HG03039 (cell line): ENCODE measurements around the gene FRMPD4.

Source experiments
- ATAC-seq: cut with Tn5 transposase; IDR thresholded peaks from one replicate; pipeline ENCODE4 v1.9.1; 2021; ENCODE audit warnings: mild to moderate bottlenecking, moderate library complexity; ENCODE audit not compliant: unreplicated experiment

FRMPD4 gene

DNA sequence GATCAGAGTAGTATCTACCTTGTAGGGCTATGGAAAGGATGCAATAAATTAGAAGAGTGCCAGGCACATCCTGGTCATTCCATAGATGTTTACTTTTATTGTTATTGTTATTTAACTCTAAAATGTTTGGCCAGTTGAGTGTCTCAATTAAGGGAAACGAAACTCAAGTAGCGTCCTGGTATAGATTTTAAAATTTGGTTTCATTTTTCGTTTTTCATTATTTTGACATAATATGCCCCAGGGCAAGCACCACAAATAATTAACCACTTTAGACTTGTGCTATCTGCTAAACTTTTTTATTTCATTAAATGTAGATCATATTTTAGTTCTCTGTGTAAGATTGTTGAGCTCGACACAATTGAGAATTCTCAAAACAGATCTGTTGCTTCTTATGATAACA, 473.2 kb downstream of the FRMPD4 start:
- no peak for ATAC-seq

DNA sequence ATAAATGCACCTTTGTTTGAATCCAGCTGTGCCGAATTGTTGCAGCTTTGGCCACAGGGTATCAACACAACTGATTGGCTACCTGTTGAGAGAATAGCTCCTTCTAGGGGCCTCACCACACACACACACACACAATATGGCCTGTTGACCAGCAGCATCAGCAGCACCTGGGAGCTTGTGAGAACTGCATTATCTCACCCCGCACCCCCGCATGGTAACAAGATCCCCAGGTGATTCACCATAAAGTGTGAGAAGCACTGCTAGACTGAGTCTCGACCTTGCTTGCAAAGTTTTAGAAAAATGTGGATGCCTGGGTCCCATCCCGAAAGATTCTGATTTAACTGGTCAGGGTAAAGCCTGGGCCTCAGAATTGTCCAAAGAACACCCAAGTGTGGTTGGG, 476.0 kb downstream of the FRMPD4 start:
- ATAC-seq, result no peak

DNA sequence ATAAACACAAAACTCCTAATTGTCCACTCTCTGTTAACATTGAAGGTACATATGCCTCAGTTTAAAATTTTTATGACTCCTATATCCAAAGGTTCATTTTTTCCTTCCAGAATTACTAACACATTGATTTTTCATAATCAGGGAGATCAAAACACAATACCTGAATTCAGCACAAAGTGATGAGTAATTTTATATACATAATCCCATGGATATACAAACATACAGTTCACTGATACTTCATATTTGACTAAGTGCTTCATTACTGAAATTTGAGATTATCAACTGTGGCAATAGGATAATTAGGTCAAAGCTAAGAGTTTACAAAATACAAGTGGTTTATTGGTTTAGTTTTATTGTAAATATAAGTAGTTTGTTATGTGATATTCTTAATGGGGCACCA, 476.8 kb downstream of the FRMPD4 start:
- ATAC-seq, result no peak

DNA sequence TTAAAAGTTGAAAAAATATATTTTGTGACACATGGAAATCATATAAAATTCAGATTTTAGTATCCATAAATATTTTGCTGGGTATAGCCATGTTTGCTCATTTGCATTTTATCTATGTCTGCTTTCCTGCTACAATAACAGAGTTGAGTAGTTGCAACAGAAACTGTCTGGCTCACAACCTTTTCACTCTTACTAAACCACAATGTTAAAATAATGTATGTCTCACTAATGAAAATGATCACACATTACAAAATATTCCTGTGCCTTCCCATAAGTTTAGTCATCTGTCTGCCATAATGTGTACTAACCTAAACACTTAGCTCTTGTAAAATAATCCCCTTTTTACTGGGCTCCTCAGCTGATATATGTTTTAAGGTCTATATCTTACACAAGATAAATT, 479.0 kb downstream of the FRMPD4 start:
- no peak for ATAC-seq

DNA sequence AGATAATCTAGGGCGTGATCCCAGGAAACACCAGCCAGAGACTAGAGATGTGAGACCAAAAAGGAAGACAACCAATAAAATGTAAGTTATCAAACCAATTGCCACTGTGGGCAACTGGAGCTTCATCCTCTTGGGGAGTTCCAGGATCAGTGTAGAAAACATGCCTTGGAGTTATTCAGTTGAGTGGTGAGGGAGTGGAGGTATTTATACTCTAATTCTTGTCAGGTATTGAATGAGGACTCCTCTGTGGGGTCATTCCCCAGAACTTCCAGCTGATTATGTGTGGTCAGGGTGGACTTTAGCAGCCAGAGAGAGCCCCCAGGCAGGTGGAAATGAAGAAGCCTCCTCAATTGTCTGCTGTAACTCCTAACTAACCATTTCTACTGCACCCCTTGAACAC, 509.0 kb downstream of the FRMPD4 start:
- no peak for ATAC-seq

DNA sequence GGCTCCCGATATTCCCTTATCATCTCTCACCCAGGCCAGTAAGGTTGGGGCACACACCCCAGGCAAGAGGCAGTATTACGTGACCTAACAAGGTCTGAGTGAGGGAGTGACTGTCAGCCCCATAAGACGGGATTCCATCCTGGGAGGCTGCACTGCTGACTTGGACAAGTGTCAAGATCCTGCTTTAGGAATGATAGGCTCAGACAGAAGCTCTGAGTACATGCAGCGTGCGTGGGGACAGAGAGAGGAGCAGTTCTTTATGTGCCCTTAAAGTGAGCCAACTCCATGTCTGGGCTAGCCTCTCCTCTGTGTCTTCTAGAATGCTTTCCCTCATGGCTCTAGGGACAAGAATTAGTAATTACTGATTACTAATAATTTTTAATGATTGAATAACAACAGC, 510.7 kb downstream of the FRMPD4 start:
- ATAC-seq, result no peak

DNA sequence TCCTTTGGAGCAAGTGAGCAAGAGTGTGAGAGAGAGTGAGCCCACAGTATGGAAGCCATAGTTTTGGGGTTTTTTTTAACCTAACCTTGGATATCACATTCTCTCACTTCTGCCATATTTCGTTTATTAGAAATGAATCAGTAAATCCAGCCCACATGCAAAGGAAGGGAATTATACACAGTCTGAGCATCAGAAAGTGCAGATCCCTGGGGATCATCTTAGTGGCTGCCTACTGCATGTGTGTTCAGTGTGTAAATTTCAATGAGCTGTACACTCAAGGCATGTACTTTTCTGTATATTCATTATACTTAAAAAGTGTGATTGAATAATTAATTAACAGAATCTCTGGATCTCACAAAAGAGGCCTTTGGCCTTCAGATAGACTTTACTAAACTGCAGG, 519.2 kb downstream of the FRMPD4 start:
- no peak for ATAC-seq

DNA sequence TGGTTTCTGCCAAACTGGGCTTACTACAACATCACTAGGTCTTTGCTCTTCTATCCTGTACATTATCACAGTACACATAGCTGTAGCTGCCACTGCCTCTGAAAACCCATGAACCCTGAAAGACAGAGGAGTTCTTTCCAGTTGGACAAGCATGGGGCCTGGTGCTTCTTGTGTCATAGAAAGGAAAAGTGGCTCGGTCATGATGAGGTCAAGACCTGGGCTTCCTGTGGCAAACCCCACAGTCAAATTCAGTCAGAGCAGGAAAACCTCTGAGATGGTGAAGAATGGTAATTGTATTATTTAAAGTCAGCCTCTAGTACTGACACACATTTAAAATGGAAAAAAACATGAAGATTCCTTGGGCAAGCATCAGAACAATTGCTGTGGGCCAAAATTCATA, 519.6 kb downstream of the FRMPD4 start:
- no peak for ATAC-seq

DNA sequence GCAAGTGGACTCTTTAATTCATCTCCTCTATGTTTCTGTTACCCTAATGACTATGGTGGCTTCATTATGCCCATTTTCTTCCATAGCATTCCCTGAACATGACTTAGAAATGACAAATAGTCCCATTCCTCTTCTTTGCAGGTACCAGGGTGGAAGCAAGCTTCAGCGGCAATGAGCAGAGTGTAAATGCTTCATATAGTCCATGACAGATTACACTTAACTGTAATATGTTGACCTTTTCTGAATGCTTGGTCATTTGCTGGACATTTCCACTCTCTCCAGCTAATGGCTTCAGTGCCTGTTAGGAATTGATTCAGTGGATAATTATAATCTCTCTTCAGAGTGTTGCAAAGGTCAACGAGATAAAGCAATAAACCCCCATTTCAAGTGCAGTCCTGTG, 523.2 kb downstream of the FRMPD4 start:
- no peak for ATAC-seq

DNA sequence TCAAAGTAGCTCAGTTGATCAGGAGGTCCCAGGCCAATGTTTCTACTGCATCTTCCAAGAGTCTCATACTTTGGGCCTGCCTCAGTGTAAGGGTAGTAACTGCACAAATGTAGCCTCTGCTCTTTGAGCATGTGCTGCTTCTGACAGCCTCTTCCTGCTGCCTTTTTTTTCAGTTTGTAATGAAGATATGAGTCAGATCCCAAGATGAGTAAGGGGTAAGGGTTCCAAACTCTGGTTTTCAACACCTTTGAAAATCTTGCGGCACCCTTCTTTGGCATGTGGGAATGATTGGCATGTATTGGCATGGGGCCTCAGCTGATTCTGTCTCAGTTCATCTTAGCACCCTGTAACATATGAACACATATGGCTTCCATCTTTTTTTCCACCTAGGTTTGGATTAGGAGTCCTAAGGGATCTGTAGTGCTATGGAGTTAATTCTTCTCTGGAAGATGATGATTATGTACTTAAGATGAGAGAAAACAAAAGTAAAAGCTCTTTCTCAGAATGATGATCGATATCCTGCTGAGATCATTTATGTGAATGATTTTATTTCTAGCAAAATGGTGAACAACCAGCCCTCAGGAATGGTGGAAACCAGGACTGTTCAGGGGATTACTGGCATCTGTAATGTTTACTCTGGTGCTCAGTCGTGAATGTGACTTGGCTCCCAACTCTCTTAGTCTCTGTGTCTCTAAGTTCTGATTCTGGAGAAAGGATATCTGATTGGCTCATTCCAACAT, 534.3 kb downstream of the FRMPD4 start:
- no peak for ATAC-seq

DNA sequence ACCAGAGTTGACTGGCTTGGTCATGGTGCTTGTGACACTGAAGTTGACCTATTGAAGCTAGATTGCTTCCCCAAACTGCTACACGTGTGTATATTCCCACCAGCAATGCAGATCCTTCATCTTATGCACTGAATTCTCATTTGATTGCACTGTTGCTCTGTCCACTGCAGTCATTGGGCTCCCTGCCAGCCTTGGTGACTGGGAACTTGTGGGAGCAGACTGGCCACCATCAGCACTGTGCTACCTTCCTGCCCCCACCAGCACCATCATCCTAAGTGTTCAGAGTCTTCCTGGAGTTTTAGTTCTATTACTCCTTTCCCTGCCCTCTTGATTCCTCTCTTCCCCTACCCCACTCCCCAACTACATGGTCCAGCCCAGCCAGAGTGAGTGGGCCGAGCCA, 535.2 kb downstream of the FRMPD4 start:
- ATAC-seq, result no peak

DNA sequence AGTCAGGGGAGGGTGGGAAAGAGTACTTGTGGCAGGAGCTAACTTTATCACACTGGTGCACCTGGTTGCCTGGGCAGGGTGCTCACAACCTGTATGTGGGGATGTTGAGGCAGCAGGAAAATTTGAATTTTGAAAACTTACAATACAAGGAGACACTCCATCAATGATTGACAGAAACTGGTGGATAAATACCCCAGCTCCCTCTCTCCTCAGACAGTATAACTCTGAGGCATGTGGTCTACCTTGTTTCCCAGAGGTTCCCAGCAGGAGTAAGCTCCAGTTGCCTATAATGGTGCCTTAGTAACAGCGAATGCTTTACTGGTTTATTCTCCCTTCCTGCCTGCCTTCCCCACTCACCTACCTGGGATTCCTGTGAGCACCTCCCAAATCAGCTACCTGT, 541.2 kb downstream of the FRMPD4 start:
- no peak for ATAC-seq

DNA sequence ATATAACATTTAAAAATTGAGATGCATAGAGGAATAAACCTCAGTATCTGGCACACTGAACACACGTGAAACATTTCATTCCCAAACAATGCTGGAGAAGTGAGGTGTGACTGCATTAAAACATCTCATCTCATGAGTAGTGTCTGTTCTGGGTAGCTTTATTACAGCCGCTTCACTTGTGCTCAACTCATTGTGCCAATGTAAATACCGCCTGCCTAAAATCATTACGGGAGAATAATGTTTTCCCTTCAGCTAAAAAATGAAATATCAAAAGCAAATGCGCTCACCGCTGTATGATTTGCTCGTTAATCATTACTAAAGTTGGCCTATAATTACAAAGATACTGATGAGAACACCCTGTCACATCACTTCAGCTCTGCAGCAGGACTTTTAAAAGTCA, 542.8 kb downstream of the FRMPD4 start:
- ATAC-seq, result no peak

DNA sequence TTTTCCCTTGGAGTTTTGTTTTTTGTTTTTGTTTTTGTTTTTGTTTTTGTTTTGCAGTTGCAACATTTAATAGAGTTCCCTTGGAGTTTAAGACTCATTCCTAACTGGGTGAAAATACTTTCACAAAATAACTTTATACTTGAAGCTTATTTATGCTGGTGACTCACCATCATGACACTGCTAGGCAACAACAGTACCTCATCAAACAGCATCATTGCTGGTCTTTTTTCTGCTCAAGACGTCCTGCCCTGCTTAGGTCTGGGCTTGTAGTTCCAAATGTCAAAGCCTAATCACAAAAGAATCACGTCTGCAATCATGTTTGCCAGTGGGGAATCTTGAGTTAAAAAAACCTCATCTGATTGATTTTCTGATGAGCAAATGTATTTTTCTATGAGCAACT, 547.3 kb downstream of the FRMPD4 start:
- no peak for ATAC-seq

DNA sequence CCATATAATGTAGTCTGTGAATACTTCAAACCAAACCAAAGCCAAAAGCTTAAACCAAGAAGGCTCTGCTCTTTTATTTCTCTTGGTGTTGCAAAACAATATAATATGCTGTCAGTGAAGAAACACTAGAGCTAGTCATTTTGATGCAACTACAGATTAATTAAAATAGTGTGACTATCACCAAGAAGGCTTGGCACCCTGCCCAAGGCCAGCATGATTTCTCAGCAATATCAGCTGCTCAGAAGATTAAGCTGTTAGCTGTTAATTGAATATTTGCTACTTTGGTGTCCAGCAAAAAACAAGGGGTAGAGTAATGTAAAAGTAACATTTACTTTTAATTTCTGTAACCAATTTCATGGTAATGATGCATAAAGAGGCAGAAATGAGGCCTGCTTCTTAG, 548.1 kb downstream of the FRMPD4 start:
- ATAC-seq, result no peak

DNA sequence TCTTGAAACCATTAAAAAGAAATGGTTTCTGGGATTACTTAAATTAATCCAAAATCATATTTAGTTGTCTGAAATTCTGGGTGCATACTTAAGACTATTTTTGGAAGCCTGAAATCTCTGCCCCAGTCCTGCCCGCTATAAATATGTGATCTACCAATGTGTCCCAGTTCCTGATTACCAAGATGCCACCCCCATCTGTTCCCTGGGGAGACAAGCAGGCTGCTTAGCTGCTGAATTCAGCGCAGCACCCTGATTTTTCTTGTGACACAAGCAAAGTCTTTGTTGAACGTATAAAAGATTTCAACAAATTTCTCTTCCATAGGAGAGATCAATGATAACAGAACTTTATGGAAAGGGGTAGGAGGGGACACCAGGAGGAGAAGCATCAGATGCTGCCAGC, 552.4 kb downstream of the FRMPD4 start:
- ATAC-seq, result no peak

DNA sequence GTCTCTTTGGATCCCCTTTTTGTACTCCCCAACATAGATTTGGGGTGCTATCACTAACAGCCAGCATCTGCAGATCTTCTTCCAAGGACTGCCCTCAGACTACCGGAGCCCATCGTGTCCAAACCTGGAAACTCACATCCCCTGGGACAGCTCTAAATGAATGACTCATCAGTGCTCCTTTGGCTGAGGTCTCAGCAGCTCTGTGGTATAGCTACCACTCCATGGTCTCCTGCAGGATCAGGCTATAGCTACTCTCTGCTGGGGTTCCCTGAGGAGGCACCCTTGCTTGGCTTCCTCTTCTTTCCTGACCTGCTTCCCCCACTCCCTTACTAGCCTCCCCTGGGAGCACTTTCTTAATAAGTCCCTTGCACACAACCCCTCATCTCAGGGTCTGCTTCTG, 555.5 kb downstream of the FRMPD4 start:
- no peak for ATAC-seq

DNA sequence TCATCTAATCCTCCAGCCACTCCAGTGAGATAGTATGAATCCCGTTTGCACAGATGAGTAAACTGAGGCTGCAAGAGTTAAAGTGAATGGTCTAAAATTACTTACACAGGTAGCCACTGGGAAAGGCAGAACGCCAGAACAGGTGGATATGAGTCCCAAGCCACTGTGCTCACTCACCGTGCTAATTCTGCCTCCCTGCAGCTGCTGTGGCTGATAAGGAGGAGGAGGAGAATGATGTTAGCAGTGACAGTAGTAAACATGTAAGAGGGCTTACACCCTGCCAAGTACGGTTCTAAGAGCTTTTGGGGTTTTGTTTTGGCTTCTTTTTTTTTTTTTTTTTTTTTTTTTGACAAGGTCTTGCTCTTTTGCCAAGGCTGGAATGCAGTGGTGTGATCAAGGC, 562.5 kb downstream of the FRMPD4 start:
- ATAC-seq, result no peak

DNA sequence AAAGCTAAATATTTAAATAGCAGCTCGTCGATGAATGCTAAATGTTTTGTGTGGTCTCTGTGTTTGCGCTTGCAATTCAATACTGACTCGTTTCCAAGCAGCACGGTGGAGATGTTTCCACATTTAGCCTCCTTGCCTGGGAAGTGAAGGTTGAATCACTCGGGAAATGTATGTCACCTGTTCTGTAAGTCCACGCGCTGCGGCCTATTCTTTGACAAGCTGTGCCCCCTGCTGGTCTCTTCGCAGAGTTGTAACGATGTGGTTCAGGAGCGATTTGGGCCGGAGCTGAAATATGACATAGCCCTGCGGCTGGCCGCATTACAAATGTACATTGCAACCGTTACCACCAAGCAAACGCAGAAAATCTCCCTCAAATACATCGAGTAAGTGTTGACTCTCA, 563.4 kb downstream of the FRMPD4 start:
- ATAC-seq, result no peak

DNA sequence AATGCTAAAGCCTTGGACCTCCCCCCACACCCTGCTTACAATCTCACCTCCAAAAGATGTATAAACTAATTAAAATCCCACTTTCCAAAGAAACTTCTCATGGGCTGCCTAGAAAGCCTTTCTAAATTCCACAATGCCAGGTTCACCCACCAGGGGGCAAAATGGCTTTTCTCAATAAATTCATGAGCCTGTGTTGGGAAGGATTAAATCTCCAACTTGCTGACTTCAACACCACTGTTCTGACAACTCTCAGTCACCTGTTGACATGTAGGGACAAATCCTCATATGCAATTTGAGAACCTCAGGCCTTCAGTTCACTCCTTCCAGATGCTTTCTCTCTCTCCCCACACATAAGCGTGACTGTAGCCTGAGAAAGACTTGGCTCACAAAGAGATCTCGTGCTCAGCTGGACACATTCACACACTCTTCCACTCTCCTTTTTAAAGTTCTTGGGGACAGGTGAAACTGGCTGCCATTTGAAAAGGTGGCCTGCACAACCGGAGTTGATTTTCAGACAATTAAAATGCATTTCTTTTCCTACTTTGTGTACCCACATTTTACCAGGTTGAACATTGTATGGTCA, 564.3 kb downstream of the FRMPD4 start:
- no peak for ATAC-seq

DNA sequence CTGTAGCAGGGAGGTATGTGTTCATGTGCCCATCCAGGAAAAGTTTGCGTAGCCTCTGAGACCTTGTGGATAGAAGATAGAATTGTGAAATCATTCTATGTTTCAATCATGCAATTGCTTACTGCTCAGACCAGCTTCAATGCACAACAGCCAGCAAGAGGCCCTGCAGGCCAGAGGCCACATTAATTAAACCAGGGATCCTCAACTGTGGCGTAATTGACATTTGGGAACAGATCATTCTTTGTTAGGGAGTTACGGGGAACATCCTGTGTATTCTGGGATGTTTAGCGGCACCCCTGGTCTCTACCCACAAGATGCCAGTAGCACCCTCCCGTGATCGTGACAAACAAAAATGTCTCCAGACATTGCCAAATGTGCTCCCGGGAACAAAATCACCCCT, 566.4 kb downstream of the FRMPD4 start:
- ATAC-seq, result no peak

DNA sequence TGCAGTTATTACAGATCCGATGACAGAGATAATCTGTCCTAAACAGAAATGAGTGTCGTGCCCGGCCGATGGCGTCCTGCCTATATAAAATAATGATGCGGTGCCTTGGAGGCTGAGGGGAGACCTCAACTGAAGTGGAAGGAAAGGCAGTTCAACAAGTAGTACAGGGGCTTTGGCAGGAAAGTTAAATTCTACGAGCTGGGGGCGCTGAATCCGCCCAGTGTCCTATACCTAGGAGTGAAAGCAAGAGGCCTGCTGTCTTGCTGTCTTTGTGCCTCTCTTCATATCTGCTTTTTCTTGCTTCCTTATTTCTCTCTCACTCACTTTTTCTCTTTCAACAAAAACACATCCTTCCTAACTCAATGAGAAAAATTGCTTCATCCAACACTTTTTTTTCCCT, 570.8 kb downstream of the FRMPD4 start:
- no peak for ATAC-seq

DNA sequence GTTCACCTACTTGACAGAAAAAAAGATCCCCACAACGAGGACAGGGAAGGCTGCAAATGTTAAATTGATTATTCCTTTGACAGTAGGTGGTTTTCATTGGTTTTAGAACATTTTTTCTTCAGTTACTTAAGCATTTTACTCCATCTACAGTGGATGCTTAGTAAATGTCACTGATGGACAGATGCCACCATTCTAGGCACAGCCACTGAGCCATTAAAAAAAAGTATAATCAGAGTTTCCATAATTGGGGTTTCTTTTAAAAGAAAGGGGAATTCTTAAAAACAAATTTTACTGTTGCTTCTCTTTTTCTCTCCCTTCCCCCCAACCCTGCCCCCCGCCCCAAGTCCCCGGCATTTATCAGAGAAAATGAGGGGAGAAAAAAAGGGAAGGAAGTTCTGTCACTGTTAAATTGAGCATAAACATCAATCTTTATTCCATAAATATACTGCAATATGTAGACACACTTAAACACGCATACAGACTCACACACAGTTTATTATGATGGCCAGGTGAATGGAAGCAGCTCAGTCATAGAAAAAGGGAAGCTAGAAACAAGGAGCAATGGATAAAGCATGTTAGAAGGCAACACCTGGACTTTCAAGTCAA, 573.3 kb downstream of the FRMPD4 start:
- ATAC-seq, result no peak
